ENCODE data around the gene COPB1. TPM values are rescaled to one million over a fixed set of nuclear protein-coding genes. Genes with fewer than 3 reads are reported as not detected.

COPB1 gene
- total and polyA plus RNA-seq, 9 of the 15 experiments (the other 6 are each of a cell fraction or from before 2014, with no cell fraction given) = 64.7 to 188 (median 91.6) TPM

GRCh38 chr11:14506532-14506931 lies 6.9 kb upstream of the COPB1 start:
- BruUV-seq (replicated peaks) = no TSS peak
- no peak overlapping the region for H2AFZ ChIP-seq (ENCODE audit: low read depth, low read length)
- H4K20me1 ChIP-seq (replicated peaks; ENCODE audit: control insufficient read depth, insufficient read depth, low read length) = no peaks in the 10 kb centered on the region
- ATAC-seq (no peak), FAIRE-seq (no peak), DNase-seq (ENCODE audit: extremely low read depth in 1 of 4, low spot score in 3 of 4) (no peak)
- H3K27ac ChIP-seq (ENCODE audit: extremely low read depth, low read depth, low read length) = no peak overlapping the region
- no peak overlapping the region for H3K4me2 ChIP-seq (ENCODE audit: insufficient read depth, low read length)
- intact Hi-C loops (cut with micrococcal nuclease) = no loop called here
- no peak overlapping the region for H3K4me3 ChIP-seq
- ChIA-PET POLR2A (interaction anchor here (1.3 kb wide), 1 partner anchor 13 kb away, joined by 4 read pairs; the partner anchor contains the start of gene PSMA1), CTCF (ENCODE audit: low intra/inter-chr PET ratio) (no interaction called here)
- H3K9me3 ChIP-seq (replicated peaks; ENCODE audit: control insufficient read depth, insufficient read depth, low read depth, low read length) = no peaks in the 10 kb centered on the region
- peaks cover 83% of the 10 kb centered on the region for H3K36me3 ChIP-seq (ENCODE audit: control insufficient read depth, insufficient read depth, low read length)
- in situ Hi-C loops (cut with MboI) = no loop called here
- H3K27me3 ChIP-seq (ENCODE audit: control insufficient read depth in 2 of 2, insufficient read depth in 2 of 2, low read length in 2 of 2) = no peaks in the 10 kb centered on the region
- no peaks in the 10 kb centered on the region for H3K9me1 ChIP-seq (ENCODE audit: control insufficient read depth, insufficient read depth, low read length)
- H3K4me1 ChIP-seq (replicated peaks in 1 of 2; ENCODE audit: control insufficient read depth in 2 of 2, insufficient read depth in 2 of 2, low read length in 2 of 2) = peaks cover 0 to 2% of the 10 kb centered on the region in 2 experiments; a peak in 1 of 5 replicates
- H3K79me2 ChIP-seq (ENCODE audit: control insufficient read depth, insufficient read depth, low read length) = no peaks in the 10 kb centered on the region
- 96% methylated on average over 3 of the region's 3 CpGs for WGBS (ENCODE audit: insufficient coverage, low coverage, missing lambda C conversion rate)
- TF ChIP-seq L3MBTL2 (IDR thresholded peaks at IDR 0.05) (no peak), SIN3B (IDR thresholded peaks at IDR 0.05; ENCODE audit: low read depth) (no peak), PREB (CRISPR knock-in tag; IDR thresholded peaks at IDR 0.05) (no peak), ARID1B (IDR thresholded peaks at IDR 0.05) (no peak), SAP30 (IDR thresholded peaks at IDR 0.05; ENCODE audit: borderline replicate concordance, insufficient read depth, low read depth, low read length, poor library complexity, severe bottlenecking) (no peak), ELF4 (CRISPR knock-in tag; IDR thresholded peaks at IDR 0.05) (no peak), RBM14 (IDR thresholded peaks at IDR 0.05; ENCODE audit: borderline replicate concordance, insufficient read depth, low read depth, low read length) (no peak), ADNP (tag; IDR thresholded peaks at IDR 0.05) (no peak), THRAP3 (IDR thresholded peaks at IDR 0.05; ENCODE audit: borderline replicate concordance) (no peak), ZNF668 (CRISPR knock-in tag; IDR thresholded peaks at IDR 0.05) (no peak), USF2 (CRISPR knock-in tag; IDR thresholded peaks at IDR 0.05) (no peak), ZNF12 (CRISPR knock-in tag; IDR thresholded peaks at IDR 0.05) (no peak), MCM2 (IDR thresholded peaks at IDR 0.05; ENCODE audit: low read depth) (no peak), MLLT1 (IDR thresholded peaks at IDR 0.05) (no peak), ZNF134 (CRISPR knock-in tag; conservative IDR thresholded peaks at IDR 0.05) (no peak)
- H3K9ac ChIP-seq (ENCODE audit: insufficient read depth in 1 of 2, low read depth in 2 of 2, low read length in 2 of 2) = no peak overlapping the region

Measured in K562 (cell line).